HG02852 (cell line): ENCODE results near the gene FAS.
A peak's percentile ranks its signal among the peaks of the same experiment; 100 is the strongest.

Source experiments
- ATAC-seq: cut with Tn5 transposase; IDR thresholded peaks from one replicate; pipeline ENCODE4 v1.9.1; 2021; ENCODE audit warnings: mild to moderate bottlenecking, moderate library complexity; ENCODE audit not compliant: unreplicated experiment

The FAS gene

DNA sequence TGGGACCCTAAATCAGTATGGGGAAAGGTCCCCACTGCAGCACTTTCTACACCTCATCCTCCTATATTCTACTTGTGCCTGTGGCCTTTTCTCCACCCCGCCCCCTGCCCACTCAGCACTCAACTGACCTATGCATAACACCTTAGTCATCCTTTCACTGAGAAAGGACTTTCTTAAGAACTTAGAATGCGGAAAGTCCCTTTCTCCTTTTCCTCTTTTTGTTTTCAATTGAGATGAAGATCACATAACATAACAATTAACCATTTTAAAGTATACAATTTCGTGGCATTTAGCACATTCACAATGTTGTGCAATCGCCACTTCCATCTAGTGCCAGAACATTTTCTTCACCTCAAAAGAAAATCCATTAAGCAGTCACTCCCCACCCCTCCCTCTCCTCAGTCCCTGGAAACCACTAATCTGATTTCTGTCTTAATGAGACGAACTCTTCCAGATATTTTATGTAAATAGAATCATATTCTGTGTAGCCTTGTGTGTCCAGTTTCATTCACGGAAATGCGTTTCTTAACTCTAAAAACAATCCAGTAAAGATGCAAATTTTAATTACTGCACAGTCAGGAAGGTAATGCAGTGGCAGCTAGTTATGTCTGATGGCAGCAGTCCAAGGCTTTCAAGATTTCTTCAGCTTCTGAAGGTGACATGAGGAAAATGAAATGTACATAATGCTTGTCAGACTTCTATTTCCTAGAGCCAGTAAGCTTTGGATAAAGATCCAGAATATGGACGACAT is 41.7 kb downstream of the FAS start:
- ATAC-seq = peak; percentile 69

DNA sequence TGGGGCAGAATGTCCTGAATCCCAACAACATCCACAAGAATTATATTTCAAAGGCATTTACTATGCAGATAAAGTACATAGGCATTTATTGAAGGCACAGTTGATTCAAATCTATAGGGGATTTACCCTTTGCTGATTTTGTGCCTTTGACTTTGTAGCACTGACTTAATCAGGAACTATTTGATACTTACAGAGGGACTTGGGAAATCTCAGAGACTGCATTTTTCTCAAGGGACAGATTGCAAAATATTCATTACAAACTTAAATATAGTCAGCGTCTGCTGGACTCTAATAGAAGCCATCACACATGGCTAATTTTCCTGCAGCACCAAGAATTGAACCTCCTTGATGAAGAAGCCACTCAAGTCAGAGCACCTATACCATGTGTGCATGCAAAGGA is 44.9 kb downstream of the FAS start:
- ATAC-seq = no peak

- no peak for ATAC-seq
These were observed 46.5 kb downstream of the FAS start for GRCh38 chr10:89037096-89037495.

DNA sequence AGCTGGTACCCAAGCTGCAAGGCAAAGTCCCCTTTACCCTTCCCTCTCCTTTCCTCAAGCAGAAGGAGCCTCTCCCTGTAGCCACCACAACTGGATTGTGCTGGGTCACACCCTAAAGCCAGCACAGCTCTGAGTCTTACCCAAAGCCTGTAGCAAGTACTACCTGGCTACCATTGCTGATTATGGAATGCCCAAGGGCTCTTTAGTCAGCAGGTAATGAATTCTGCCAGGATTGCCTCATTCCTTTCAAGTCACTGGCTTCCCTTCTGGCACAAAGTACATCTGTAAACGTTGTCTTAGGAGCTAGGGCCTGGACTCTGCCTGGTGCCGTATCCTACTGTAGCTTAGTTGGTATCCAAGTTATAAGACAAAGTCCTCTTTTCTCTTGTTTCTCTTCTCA is 52.0 kb downstream of the FAS start:
- no peak for ATAC-seq

- no peak for ATAC-seq
These were observed 52.5 kb downstream of the FAS start for GRCh38 chr10:89043052-89043451.

DNA sequence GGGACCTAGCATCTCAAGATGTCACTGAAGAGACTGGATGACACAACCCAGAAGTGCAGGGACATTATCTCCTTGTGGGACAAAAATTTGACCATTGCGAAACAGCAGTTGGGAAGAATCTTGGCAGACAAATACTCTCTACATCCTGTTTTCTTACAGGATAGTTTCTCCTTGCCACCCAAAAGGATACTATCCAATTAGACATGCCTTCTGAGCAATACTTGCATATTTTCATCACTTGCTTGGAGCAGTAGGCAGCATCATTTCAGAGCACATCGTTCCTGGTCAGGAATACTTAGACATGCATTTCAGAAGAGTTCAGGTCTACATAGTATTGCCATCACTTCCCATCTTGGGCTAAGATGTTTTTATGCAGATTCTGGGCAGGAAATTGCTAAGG is 56.8 kb downstream of the FAS start:
- no peak for ATAC-seq

DNA sequence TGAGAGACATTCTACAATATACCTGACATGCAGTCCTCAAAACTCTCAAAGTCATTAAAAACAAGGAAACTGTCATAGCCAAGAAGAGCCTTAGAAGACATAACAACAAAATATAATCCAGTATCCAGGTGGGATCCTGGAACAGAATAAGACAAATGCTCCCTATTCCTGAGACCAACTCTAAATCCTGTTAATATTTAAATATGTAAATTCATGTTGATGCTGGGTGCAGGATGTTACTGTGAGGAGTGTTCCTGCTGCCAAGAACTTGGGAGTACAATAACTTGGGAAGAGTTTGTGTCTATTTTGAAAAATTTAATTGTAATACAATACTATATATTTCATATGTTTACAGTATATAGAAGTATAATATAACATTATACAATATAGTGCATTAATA is 61.0 kb downstream of the FAS start:
- ATAC-seq = no peak

- no peak for ATAC-seq
These were observed 63.0 kb downstream of the FAS start for GRCh38 chr10:89053555-89053954.

GRCh38 chr10:89055159-89055558 is 64.6 kb downstream of the FAS start:
- no peak for ATAC-seq

DNA sequence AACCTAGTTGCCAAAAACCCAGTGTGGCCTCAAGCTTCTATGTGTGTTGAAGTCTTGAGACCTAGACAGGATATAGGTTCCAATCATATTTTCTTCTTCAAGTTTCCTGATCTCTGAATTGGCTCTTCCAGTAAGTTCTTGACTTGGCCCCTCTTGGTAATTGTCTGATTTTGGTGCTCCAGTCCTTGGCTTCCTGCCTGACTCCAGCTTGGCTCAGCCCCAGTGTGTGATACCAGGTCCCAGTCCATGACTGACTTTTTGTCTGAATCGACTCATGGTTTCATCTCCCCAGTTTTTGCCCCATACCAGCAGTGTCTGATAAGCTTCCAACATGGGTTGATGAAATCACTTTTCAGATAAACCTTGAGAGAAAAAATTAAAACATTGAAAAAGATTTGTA is 72.3 kb downstream of the FAS start:
- ATAC-seq = no peak

DNA sequence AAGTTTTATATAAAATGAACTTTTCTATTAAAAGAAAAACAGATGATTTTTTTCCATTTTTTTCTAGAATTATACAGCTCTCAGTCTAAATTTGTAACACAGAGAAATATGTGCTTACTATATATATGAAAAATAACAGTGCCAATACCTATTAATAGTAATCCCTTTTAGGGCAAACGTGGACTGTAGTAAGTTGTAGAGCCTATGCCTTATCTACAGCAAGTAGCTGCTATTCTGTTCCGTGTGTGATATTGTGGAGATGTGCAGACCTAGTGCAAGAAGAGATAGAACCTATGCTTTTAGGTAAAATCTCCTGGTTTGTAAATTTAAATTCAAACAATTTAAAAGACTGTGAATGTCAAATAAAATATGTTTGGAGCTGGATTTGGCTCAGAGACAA is 72.9 kb downstream of the FAS start:
- no peak for ATAC-seq

GRCh38 chr10:89064748-89065147 is 74.2 kb downstream of the FAS start:
- no peak for ATAC-seq
